Naive thymus-derived CD8-positive, alpha-beta T cell (primary cell): ENCODE measurements around the gene PTPN9. TPM values are rescaled to one million over a fixed set of nuclear protein-coding genes. Genes with fewer than 3 reads are reported as not detected.
A peak's percentile ranks its signal among the peaks of the same experiment; 100 is the strongest.
"Not testable (repeated sequence)": the region's sequence is repeated elsewhere in the genome, so short reads cannot be mapped to it uniquely, and the experiment has no call there.

Source experiments
- ATAC-seq, 2 donors: fragments of 150-1000 bp; cut with Tn5 transposase in 1 of 2; sonication (Bioruptor Pico), chemical (Tn5 transposase) in 1 of 2; 1 replicate in 1 of 2; 2 replicates in 1 of 2; pipeline ENCODE4 v1.10.0; 2021; ENCODE audit warnings: mild to moderate bottlenecking in 2 of 2, moderate library complexity in 2 of 2
- POLR2A ChIA-PET: fragments of 350-600 bp; sonication (Branson Sonifier 250); formaldehyde crosslinking; loops from one replicate; lab custom pipeline; 2021; ENCODE audit warnings: antibody characterized with exemption; lab: Charles Lee
- DNase-seq, 10 donors: peaks; one replicate each; pipeline versions ENCODE4 v3.0.0 to v3.0.0-alpha.2; 2020 to 2022
- H3K27ac Mint-ChIP-seq, 10 donors: one replicate each; pipeline ENCODE4 v1.8.0; 2020 to 2022; ENCODE audit warnings: mild to moderate bottlenecking in 10 of 10, mixed read lengths in 10 of 10, moderate library complexity in 4 of 10, inconsistent platforms in 1 of 10
- H3K27me3 Mint-ChIP-seq, 5 donors: one replicate each; pipeline ENCODE4 v1.8.0; 2021 to 2022; ENCODE audit warnings: mixed read lengths in 5 of 5
- H3K36me3 Mint-ChIP-seq, 3 donors: one replicate each; pipeline ENCODE4 v1.8.0; 2020 to 2022; ENCODE audit warnings: mixed read lengths in 3 of 3, mild to moderate bottlenecking in 2 of 3, inconsistent platforms in 1 of 3
- H3K4me1 Mint-ChIP-seq, 4 donors: one replicate each; pipeline ENCODE4 v1.8.0; 2021 to 2022; ENCODE audit warnings: mixed read lengths in 4 of 4
- H3K4me3 Mint-ChIP-seq, 10 donors: one replicate each; pipeline ENCODE4 v1.8.0; 2020 to 2022; ENCODE audit warnings: mild to moderate bottlenecking in 10 of 10, mixed read lengths in 10 of 10, moderate library complexity in 6 of 10, inconsistent platforms in 1 of 10
- H3K9me3 Mint-ChIP-seq, 9 donors: one replicate each; pipeline ENCODE4 v1.8.0; 2020 to 2022; ENCODE audit warnings: mixed read lengths in 9 of 9, mild to moderate bottlenecking in 3 of 9, inconsistent platforms in 1 of 9, moderate library complexity in 1 of 9
- polyA plus RNA-seq, 3 donors: library from polyadenylated mRNA; unstranded; fragments of 300-500 nt; fragmentation: Illumina TruSeq; gene quantifications; one replicate each; pipeline ENCODE4 v1.2.3, GENCODE V29; 2021
- total RNA-seq, 8 experiments: library from RNA in 2 of 8; stranded (reverse) in 2 of 8; gene quantifications; one replicate each; pipeline ENCODE4 v1.2.3 and lab custom pipeline; 2021 to 2026

The PTPN9 gene
- total and polyA plus RNA-seq, 5 experiments from 2014 or later: 10.1 to 19.6 (median 14.0) TPM

DNA sequence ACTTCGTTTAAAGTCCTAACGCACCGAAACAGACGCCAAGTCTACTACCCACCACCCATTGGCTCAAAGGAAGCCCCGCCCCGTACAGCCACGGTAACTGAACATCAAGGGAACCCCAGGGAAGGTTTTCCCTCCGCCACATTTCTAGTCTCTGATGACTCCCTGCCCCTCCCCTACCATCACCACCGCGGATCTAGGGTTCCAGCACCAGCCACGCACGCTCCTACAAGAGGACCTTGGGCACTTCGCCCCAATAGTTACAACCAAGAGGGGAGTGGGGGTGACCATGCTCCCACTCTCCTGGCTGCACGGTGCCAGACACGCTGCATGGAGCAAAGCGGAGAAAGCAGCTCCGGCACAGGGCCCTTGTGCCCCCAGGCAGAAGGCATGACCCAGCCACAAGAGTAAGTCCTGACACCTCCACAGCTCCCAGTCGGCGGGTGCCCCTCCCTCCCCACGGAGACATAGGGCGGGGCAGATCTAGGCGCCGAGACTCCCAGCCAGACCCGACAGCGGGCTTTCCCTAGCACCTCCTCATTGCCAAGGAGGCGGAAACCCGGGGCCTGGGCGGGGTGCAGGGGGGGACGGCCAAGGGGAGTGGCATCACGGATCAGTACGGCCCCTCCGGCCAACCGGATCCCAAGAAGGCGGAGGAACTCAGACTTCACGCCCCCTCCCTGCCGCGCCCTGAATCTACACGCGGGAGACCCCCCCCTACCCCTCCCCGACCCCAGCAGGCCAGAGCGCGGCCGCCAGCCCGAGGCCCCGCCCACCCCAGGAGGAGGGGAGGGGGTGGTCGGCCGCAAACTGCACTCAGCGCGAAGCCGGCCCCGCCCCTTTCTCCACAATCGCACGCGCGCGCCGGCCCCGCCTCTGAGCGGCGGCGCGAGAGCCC is 128.6 kb downstream of the PTPN9 start:
- DNase-seq (peak; percentile 87 to 98 (median 92)), ATAC-seq (peak; percentile 24 to 28)
- peak overlapping the region; percentile 74 to 99 (median 97) for H3K27ac Mint-ChIP-seq
- POLR2A ChIA-PET: interaction anchor here (0.9 to 7.7 kb wide), 9 partner anchors 15 to 910 kb away, joined by 3 to 207 read pairs (median 10); partner anchors contain the start of genes ARID3B, IMP3, MAN2C1 and PTPN9
- H3K4me3 Mint-ChIP-seq: peak overlapping the region; percentile 90 to 98 (median 96)
- peaks cover 0 to 8% (median 0%) of the 10 kb centered on the region in 3 donors for H3K36me3 Mint-ChIP-seq
- no peaks in the 10 kb centered on the region for H3K27me3 Mint-ChIP-seq
- peaks cover 32 to 67% (median 61%) of the 10 kb centered on the region in 4 donors for H3K4me1 Mint-ChIP-seq
- H3K9me3 Mint-ChIP-seq: peaks cover 0 to 1% (median 0%) of the 10 kb centered on the region in 9 donors

DNA sequence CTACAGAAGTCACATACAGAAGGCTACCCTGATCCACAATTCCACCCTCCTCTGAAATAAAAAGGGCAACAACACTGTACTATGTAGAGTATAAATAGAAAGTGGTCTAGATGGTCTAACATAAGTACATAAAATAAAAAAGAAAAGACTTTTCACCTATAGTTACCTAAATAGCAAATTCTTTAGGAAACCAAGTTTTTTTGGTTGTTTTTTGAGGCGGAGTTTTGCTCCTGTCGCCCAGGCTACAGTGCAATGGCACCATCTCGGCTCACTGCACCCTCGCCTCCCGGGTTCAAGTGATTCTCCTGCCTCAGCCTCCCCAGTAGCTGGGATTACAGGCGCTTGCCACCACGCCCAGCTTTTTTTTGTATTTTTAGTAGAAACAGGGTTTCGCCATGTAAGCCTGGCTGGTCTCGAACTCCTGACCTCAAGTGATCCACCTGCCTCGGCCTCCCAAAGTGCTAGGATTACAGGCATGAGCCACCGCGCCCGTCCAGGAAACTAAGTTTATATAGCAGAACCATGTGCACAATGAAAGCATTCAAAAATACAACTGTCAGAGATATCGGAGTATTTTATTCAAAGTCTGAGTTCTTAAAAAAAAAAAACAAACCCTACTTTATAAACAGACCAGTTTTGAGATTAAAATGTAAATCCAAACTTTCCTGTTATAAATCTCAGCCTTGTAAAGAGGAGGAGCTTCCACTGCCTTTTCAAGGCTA is 129.4 kb downstream of the PTPN9 start:
- H3K36me3 Mint-ChIP-seq: peaks cover 0 to 8% (median 0%) of the 10 kb centered on the region in 3 donors
- DNase-seq: no peak
- H3K27ac Mint-ChIP-seq: peak overlapping the region; percentile 74 to 99 (median 95)
- H3K4me1 Mint-ChIP-seq: peaks cover 32 to 68% (median 61%) of the 10 kb centered on the region in 4 donors
- POLR2A ChIA-PET: interaction anchor here (0.7 to 7.7 kb wide), 6 partner anchors 14 to 289 kb away, joined by 3 to 207 read pairs (median 22); partner anchors contain the start of genes IMP3, MAN2C1 and PTPN9
- no peak for ATAC-seq
- peak overlapping the region; percentile 90 to 98 (median 95) for H3K4me3 Mint-ChIP-seq
- H3K9me3 Mint-ChIP-seq: peaks cover 0 to 1% (median 0%) of the 10 kb centered on the region in 9 donors
- no peaks in the 10 kb centered on the region for H3K27me3 Mint-ChIP-seq

DNA sequence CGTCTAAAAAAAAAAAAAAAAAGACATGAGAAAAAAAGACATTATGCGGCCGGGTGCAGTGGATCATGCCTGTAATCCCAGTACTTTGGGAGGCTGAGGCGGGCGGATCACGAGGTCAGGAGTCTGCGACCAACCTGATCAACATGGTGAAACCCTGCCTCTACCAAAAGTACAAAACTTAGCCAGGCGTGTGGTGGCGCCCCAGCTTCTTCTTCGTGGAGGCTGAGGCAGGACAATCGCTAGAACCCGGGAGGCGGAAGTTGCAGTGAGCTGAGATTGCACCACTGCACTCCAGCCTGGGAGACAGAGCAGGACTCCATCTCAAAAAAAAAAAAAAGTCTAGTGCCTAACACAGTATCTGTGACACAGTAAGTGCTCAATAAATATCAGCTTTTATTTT is 130.9 kb downstream of the PTPN9 start:
- POLR2A ChIA-PET: interaction anchor here (0.7 kb wide), 2 partner anchors 189 to 193 kb away, joined by 3 read pairs; no protein-coding TSS in a partner anchor
- H3K4me3 Mint-ChIP-seq: peak overlapping the region in 2 of 10 donors; percentile 12 to 20
- peaks cover 30 to 78% (median 66%) of the 10 kb centered on the region in 4 donors for H3K4me1 Mint-ChIP-seq

DNA sequence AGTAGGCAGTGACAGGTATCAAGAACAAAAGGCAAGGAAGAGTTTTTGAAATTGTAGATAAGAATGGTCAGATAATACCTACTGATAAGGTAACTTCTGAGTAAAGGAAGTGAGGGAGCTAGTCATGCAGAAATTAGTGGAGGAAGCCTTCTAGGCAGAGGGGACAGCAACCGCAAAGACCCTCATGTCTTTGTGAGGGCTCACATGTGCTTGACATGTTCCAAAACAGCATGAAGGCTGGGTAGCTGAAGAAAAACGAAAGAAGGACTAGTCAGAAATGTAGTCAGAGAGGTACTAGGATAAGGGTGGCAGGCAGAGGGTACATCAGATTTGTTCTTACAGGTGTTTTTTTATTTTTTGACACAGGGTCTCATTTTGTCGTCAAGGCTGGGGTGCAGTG is 133.0 kb downstream of the PTPN9 start:
- Mint-ChIP-seq H3K4me1 (peaks cover 24 to 71% (median 64%) of the 10 kb centered on the region in 4 donors), H3K27ac (peak overlapping the region in 9 of 10 donors; percentile 54 to 92 (median 84)), H3K9me3 (no peaks in the 10 kb centered on the region), H3K27me3 (no peaks in the 10 kb centered on the region), H3K4me3 (peak overlapping the region; percentile 28 to 73 (median 60)), H3K36me3 (peaks cover 0 to 29% (median 3%) of the 10 kb centered on the region in 3 donors)
- DNase-seq (peak in 4 of 10 donors; percentile 12 to 19 (median 14)), ATAC-seq (no peak)
- POLR2A ChIA-PET: interaction anchor here (0.5 to 2.4 kb wide), 5 partner anchors 9 to 508 kb away, joined by 3 to 19 read pairs (median 4); partner anchors contain the start of gene IMP3

More for the DNA sequence above, 130.9 kb downstream of the PTPN9 start:
- H3K27me3 Mint-ChIP-seq, ATAC-seq, H3K9me3 Mint-ChIP-seq, DNase-seq: not testable (repeated sequence)
- Mint-ChIP-seq H3K36me3 (peaks cover 0 to 17% (median 0%) of the 10 kb centered on the region in 3 donors), H3K27ac (peak overlapping the region in 3 of 10 donors; percentile 43 to 68 (median 53))

DNA sequence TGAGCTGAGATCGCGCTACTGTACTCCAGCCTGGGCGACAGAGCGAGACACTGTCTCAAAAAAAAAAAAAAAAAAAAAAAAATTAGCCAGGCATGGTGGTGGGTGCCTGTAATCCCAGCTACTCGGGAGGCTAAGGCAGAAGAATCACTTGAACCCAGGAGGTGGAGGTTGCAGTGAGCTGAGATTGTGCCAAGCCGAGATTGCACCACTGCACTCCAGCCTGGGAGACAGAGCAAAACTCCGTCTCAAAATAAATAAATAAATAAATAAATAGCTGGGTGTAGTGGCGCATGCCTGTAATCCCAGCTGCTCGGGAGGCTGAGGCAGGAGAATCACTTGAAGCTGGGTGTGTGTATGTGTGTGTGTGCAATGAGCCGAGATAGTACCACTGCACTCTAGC is 133.8 kb downstream of the PTPN9 start:
- H3K27me3 Mint-ChIP-seq, DNase-seq, ATAC-seq, H3K9me3 Mint-ChIP-seq: not testable (repeated sequence)
- H3K27ac Mint-ChIP-seq: peak overlapping the region in 1 of 10 donors; percentile 55
- H3K4me1 Mint-ChIP-seq: peaks cover 23 to 69% (median 64%) of the 10 kb centered on the region in 4 donors
- H3K4me3 Mint-ChIP-seq: peak overlapping the region in 4 of 10 donors; percentile 60 to 73 (median 70)
- H3K36me3 Mint-ChIP-seq: peaks cover 0 to 33% (median 3%) of the 10 kb centered on the region in 3 donors
- POLR2A ChIA-PET: interaction anchor here (0.7 to 2.4 kb wide), 5 partner anchors 10 to 507 kb away, joined by 3 to 19 read pairs (median 5); partner anchors contain the start of gene IMP3

DNA sequence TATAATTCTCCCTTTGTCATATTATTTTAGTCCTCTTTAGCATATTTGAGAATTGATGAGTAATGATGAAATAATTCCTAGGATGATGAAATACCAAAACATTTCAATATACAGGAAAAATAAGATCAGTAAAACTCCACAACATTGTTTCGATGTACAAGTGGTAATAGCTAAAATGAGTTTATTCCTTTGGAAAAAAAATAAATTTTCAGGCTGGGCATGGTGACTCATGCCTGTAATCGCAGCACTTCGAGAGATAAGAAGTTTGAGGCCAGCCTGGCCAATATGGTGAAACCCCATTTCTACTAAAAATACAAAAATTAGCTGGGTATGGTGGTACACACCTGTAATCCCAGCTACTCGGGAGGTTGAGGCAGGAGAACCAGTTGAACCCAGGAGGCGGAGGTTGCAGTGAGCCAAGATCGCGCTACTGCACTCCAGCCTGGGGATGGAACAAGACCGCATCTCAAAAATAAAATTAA is 135.1 kb downstream of the PTPN9 start:
- not testable (repeated sequence) for ATAC-seq, DNase-seq, H3K27me3 Mint-ChIP-seq, H3K9me3 Mint-ChIP-seq, H3K4me3 Mint-ChIP-seq
- H3K27ac Mint-ChIP-seq: peak overlapping the region in 6 of 10 donors; percentile 1 to 49 (median 46)
- POLR2A ChIA-PET: interaction anchor here (0.6 to 5.5 kb wide), 3 partner anchors 8 to 65 kb away, joined by 3 to 25 read pairs (median 3); no protein-coding TSS in a partner anchor
- H3K36me3 Mint-ChIP-seq: peaks cover 0 to 38% (median 3%) of the 10 kb centered on the region in 3 donors
- peaks cover 17 to 61% (median 59%) of the 10 kb centered on the region in 4 donors for H3K4me1 Mint-ChIP-seq

DNA sequence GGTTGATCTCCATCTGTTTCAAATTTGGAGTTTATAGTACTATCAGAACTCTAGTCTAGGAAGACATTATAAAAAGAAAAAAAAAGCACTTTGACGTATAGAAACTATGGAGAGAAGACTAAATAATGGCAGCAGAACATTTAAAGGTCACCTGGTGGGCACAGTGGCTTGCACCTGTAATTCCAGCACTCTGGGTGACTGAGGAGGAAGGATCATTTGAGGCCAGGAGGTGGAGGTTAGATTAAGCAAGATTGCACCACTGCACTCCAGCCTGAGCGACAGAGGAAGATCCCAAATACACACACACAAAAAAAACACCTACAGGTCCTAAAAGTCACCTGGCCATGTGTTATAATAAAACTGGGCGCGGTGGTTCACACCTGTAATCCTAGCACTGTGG is 141.4 kb downstream of the PTPN9 start:
- no peak for ATAC-seq
- H3K4me1 Mint-ChIP-seq: peaks cover 26 to 65% (median 60%) of the 10 kb centered on the region in 4 donors
- H3K9me3 Mint-ChIP-seq: no peaks in the 10 kb centered on the region
- POLR2A ChIA-PET: no interaction called here
- H3K36me3 Mint-ChIP-seq: peaks cover 0 to 66% (median 9%) of the 10 kb centered on the region in 3 donors
- H3K27ac Mint-ChIP-seq: peak overlapping the region in 8 of 10 donors; percentile 1 to 67 (median 42)
- H3K4me3 Mint-ChIP-seq: peak overlapping the region in 5 of 10 donors; percentile 7 to 39 (median 37)
- no peaks in the 10 kb centered on the region for H3K27me3 Mint-ChIP-seq
- no peak for DNase-seq

DNA sequence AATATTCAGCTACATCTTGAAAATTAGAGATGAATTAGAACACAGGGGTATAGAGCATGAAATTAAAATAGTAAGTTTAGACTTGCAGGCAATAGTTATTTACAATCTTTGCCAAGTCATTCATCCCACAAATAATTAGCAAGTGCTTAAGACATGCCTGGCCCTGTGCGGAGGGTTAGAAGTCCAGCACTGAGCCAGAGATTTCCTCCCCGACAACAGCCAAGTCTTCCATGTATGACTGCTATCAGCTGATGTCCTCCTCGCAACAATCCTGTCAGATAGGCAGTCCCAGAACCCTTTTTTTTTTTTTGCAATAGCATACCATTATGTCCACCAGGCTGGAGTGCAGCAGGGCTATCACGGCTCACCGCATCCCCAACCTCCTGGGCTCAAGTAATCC is 142.2 kb downstream of the PTPN9 start:
- no peak for DNase-seq
- POLR2A ChIA-PET: interaction anchor here (1.1 kb wide), 1 partner anchor 203 kb away, joined by 3 read pairs; the partner anchor contains the start of gene IMP3
- ATAC-seq: no peak
- Mint-ChIP-seq H3K4me1 (peaks cover 26 to 72% (median 64%) of the 10 kb centered on the region in 4 donors), H3K27ac (peak overlapping the region in 4 of 10 donors; percentile 1 to 66 (median 50)), H3K36me3 (peaks cover 0 to 64% (median 9%) of the 10 kb centered on the region in 3 donors), H3K27me3 (no peaks in the 10 kb centered on the region), H3K4me3 (peak overlapping the region in 3 of 10 donors; percentile 35 to 51 (median 39)), H3K9me3 (no peaks in the 10 kb centered on the region)

DNA sequence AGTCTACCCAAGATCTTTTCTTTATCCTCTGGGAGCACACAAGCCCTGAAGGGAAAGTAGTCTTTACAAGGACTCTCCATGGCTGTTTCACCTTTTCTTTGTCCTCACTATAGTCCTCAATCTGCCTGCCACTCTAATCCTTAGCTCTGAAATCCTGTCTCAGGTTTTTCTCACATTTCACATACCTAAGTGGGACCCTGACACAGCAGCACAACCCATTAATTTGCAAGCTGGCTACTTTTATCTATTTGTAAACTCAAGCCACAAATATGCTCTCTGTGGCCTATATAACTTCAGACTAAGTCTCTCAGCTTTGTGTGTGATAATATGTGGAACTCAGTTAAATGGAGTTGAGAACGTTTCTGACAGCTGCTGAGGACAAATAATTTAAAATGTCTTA is 147.4 kb downstream of the PTPN9 start:
- POLR2A ChIA-PET: interaction anchor here (3.3 kb wide), 1 partner anchor 24 kb away, joined by 10 read pairs; no protein-coding TSS in a partner anchor
- Mint-ChIP-seq H3K4me3 (no peak overlapping the region), H3K27ac (peak overlapping the region in 1 of 10 donors; percentile 8), H3K9me3 (no peaks in the 10 kb centered on the region), H3K27me3 (no peaks in the 10 kb centered on the region), H3K4me1 (peaks cover 18 to 52% (median 45%) of the 10 kb centered on the region in 4 donors), H3K36me3 (peaks cover 0 to 74% (median 10%) of the 10 kb centered on the region in 3 donors)
- DNase-seq (no peak), ATAC-seq (no peak)

DNA sequence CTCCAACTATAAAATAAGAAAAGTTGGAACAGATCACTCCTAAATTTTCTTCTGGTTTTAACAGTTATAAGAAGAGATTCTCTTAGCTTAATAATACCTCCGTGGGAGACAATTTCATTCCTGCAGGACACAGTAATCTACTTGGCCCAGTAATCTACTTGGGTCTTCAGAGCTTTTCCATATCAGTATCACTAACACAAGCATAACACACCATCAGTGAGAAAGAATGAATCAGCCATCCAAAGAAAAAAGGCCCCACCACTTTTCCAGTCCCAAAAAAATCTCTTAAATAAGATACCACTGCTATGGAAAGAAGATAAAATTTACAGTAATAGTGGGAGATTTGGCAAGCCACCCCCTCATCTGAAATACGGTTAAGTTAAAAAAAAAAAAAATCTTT is 147.8 kb downstream of the PTPN9 start:
- POLR2A ChIA-PET: interaction anchor here (3.3 kb wide), 1 partner anchor 24 kb away, joined by 10 read pairs; no protein-coding TSS in a partner anchor

DNA sequence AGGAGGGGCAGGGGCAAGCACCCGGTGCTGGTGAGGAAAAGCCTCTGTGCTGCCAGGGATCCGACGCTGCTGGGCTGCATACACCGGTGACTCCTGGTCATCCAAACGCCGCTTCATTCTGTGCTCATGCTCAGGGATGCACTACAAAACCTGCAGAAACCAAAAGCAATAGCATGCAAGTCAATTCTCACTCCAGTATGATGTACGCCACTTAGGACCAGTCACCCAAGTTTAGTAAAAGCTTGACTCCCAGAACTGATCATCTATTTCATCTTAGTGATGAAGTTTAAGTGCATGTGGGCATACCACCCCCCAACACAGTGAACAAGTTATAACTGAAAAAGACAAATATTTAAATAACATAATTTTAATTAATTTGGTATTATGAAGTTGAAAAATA is 148.9 kb downstream of the PTPN9 start:
- DNase-seq: no peak
- Mint-ChIP-seq H3K27me3 (no peaks in the 10 kb centered on the region), H3K27ac (peak overlapping the region in 3 of 10 donors; percentile 7 to 41 (median 19)), H3K9me3 (no peaks in the 10 kb centered on the region), H3K4me1 (peaks cover 11 to 49% (median 41%) of the 10 kb centered on the region in 4 donors), H3K4me3 (no peak overlapping the region), H3K36me3 (peaks cover 0 to 74% (median 5%) of the 10 kb centered on the region in 3 donors)
- POLR2A ChIA-PET: interaction anchor here (3.3 kb wide), 1 partner anchor 25 kb away, joined by 10 read pairs; no protein-coding TSS in a partner anchor
- no peak for ATAC-seq

More for the DNA sequence above, 147.8 kb downstream of the PTPN9 start:
- Mint-ChIP-seq H3K36me3 (peaks cover 0 to 74% (median 10%) of the 10 kb centered on the region in 3 donors), H3K27ac (peak overlapping the region in 2 of 10 donors; percentile 8 to 57), H3K9me3 (no peaks in the 10 kb centered on the region), H3K4me3 (no peak overlapping the region), H3K4me1 (peaks cover 16 to 52% (median 42%) of the 10 kb centered on the region in 4 donors), H3K27me3 (no peaks in the 10 kb centered on the region)
- ATAC-seq: no peak
- no peak for DNase-seq
